Pons (tissue), 1 donor: ENCODE results near the gene CUBN.
A peak's percentile ranks its signal among the peaks of the same experiment; 100 is the strongest.
"Not testable (repeated sequence)": the region's sequence is repeated elsewhere in the genome, so short reads cannot be mapped to it uniquely, and the experiment has no call there.

ENCODE experiments used
- DNase-seq: peaks from one replicate; pipeline ENCODE4 v3.0.0-alpha.2; 2016; ENCODE audit warnings: low spot score

Gene CUBN

DNA sequence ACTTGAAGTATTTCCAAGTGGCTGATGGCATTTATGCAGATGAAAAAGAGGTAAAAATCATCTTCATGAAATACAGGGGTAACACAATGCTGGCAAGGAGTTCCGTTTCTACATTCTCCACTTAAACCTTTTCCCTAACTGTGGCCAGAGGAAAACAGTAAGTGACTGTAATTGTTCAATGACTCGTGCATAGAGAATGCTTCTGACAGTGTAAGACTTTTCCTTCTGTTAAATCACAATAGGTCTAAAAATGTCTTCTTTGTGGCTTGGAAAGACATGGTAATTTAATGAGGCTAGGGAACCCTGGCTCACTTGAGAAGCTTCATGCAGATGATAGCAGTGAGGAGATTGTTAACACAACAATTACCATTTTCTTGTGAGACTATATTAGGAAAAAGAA is 262.1 kb downstream of the CUBN start:
- DNase-seq = no peak

DNA sequence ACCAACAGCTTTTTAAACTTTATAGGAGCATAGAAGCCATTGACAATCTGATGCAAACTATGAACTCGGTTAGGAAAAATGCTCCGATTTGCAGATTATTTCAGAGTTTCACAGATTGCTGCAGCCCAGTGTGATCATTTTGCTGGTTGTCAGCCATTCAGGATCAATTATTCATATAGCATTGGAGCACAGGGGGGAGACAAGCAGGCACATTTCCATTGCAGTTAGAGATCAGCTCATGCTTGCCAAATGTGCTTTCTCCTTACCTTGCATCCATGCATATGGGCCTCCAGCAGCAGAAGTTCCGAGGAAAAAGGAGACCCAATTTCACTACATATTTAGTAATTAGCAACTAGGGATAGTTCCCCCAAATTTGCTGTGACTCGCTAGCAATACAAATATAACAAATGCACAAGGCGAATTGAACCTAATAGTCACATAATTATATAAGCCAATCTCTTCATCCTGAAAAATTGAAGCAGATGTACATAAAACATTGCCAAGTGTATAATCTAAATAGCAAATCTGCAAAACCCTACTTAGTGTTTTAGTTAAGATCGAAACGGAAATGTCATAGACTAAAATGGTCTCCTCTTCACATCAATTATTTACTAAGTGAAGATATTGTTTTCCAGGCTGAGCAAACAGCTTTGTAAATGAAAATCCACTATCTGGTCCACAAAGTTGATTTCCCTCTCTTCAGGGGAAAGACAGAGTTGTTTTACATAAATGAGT is 262.9 kb downstream of the CUBN start:
- DNase-seq = no peak

DNA sequence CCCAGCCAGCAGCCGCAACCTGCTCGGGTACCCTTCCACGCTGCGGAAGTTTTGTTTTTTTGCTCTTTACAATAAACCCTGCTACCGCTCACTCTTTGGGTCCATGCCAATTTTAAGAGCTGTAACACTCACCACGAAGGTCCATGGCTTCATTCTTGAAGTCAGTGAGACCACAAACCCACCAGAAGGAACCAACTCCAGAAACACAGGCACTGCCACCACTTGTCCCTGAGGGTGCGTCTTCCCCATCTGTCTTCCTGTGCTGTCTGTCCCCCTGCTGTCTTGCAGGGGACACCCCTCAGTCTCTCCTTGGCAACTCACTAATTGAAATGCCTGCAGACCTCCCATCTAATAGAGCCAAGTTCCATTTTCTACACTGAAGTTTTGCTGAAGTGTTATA is 263.8 kb downstream of the CUBN start:
- DNase-seq = no peak

DNA sequence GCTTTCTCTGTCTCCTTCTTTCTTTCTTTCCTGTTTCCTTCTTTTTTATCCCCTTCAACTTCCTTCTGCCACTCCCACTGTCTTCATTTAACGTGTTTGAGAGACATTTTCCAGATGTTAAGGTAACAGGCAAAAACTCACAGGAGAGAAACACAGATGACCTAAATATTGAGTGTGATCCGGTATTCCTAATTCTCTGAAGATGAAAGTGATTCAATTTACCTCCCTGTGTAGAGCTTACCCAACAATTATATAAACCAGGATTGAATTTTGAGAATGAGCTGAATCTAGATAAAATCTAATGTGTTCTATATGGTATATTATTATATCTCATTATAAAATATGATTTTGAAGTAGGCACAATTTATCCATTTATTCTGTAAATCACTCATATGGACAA is 265.8 kb downstream of the CUBN start:
- no peak for DNase-seq

DNA sequence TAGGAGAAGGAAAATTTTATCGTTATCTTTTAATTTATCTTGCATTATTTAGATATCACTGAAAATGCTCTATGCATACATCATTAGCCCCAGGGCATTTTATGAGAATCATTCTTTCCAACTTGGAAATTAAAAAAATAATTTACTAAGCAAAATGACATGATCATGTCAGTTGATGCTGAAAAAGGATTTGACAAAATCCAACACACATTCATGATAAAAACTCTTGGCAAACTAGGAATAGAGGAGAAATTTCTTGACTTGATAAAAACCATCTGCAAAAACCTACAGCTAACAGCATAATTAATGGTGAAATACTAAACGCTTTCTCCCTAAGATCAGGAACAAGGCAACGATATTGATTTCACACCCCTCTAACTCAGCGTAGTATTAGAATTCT is 272.2 kb downstream of the CUBN start:
- no peak for DNase-seq

DNA sequence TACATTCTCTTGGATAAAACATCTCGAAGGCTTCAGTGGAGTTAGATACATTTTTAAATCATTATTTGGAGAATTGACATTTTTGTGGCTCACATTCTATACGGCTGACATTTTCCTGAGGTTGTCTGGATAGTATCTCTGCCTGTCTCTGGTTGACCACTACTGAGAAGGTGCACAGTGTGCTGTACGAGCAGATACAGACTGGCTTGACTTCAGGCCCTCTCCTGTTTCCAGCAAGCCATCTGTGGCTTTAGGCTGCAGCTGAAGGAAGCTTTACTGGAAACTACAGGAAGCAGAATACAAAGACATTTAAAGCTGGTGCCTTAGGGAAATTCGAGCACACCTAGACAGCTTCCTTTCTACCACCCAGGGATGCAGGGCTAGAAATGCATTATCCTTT is 273.0 kb downstream of the CUBN start:
- no peak for DNase-seq

DNA sequence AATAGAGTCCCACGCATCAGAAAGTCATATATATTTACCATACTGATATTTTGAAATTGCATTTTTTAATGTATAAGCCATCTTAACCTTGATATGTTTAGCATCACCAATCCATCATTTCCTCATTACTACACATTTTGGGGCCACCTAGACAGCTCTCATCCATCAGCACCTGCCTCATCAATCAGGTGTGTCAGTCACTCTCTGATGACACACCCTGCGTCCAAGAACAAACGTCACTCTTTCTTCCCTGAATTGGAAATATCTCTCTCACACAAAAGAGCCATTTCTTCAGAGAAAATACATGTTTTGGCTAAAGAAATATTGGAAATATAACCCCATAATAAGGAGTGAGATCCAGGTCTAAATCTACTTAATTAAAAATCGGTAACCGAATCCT is 273.5 kb downstream of the CUBN start:
- no peak for DNase-seq

DNA sequence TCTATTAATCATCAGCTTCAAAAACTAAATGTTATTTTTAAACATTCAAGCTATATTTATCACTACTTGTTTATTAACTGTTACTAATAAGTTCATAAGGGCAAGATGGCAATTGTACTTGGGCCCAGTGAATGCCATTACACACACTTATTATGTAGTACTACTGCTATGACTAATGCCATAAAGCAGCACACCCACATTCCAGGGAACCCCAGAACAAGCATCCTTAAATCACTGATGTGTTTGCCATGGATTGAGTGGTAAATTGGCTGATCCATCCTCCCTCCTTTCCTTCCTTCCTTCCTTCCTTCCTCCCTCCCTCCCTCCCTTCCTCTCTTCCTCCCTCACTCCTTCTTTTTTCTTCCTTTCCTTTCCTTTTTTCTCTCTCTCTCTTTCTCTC is 275.0 kb downstream of the CUBN start:
- DNase-seq = no peak

DNA sequence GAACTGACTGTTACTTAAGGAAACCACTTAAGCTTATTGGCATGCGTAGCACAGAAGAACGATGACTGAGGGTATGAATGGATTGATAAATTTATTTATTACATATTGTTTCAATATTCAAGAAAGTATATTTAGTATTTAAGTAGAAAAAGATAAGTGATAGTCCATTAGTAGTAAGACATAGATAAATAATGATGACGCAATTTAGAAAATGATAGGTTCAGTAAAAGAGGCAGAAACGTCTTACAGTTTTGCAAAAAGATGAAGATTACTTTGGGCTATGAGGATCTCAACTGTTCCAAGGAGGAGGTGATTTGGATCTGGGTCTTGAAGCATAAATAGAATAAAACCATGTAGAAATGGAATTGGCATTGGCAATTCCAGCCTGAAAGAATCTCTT is 275.8 kb downstream of the CUBN start:
- no peak for DNase-seq

DNA sequence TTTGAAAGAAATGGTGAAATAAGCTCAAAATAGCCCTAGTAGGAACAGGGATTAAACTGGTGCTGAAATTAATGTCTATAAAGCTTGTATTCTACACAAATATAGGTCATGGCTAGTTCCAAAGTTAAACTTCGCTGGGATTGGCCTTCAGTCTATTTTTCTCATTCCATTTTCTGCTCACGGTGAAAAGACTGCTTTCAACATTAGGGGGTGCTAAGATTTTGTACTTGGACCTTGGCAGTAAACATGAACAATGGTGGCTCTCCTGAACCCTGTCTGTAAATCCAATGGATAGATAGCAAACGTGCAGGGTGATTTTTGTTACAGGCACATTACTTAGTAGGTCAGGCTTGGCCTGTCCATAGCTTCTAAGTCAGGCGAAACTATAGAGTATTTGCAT is 276.4 kb downstream of the CUBN start:
- DNase-seq = no peak

DNA sequence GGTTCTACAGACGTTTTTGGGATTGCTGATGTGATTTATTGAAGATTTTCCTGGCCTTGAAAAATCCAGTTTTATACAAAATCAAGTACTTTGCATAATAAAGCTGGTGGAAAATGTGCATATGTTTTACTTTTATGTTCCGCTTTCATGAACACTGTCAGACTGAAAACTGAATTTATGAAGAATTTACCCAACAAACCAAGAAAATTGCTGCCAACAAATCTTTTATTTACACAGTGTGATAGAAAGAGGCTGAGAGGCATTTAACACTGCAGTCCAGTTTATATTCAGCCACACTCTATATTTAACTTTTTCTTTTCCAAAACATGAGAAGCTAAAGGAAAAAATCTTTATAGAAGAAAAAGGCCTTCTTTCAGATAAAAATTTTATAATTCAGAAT is 277.0 kb downstream of the CUBN start:
- no peak for DNase-seq

DNA sequence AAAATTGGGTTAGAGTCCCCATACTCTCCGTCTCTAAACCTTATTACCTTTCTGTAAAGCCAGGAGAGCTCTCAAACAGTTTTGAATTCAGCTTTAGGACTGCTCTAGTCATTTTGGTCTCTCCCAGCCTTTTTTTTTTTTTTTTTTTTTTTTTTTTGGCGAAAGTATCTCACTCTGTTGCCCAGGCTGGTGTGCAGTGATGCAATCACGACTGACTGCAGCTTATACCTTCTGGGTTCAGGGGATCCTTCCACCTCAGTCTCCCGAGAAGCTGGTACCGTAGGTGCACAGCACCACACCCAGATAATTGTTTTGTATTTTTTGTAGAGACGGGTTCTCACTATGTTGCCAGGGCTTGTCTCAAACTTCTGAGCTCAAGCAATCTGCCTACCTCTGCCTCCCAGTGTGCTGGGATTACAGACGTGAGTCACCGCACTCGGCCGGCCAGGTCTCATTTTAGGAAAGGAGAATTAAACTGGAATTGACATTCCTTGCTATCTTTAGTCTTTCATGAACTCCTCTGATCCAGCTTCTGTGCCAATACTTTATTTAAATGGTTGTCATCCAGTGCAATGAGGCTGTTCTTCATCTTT is 281.0 kb downstream of the CUBN start:
- DNase-seq = no peak

DNA sequence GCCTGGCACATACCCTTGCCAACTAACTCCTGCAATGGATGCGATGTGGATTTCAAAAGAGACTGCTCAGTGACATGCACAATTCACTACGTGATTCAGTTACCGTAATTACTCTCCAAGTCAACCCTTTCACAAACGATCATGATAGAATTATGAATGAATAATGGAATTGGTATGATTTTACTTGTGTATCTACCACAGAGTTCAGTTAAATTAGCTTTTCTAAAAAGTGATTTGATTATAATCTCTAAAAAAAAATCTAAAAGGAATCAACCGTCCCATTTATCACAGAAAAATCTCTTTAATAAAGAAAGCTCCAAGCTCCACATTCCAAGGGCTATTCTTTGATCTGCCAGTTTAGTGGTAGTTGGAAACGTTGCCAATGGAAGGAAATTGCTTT is 282.0 kb downstream of the CUBN start:
- no peak for DNase-seq

DNA sequence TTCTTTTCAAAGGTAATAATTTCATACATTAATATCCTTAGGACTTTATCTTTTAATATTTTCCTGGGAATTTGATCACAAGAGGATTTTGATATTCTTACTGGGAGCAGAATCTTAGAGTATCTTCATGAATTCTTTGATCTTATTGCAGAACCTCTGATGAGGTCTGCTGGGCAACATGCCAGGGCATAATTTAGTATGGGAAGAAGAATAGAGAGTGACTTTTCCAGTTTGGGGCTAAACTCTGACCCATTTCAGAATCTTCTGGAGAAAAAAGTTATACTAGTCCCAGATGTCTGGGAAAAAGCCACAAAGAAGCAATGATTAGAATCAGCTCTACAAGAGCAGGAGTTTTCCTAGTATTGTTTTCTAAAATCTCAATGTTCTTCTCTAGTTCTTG is 284.4 kb downstream of the CUBN start:
- no peak for DNase-seq

DNA sequence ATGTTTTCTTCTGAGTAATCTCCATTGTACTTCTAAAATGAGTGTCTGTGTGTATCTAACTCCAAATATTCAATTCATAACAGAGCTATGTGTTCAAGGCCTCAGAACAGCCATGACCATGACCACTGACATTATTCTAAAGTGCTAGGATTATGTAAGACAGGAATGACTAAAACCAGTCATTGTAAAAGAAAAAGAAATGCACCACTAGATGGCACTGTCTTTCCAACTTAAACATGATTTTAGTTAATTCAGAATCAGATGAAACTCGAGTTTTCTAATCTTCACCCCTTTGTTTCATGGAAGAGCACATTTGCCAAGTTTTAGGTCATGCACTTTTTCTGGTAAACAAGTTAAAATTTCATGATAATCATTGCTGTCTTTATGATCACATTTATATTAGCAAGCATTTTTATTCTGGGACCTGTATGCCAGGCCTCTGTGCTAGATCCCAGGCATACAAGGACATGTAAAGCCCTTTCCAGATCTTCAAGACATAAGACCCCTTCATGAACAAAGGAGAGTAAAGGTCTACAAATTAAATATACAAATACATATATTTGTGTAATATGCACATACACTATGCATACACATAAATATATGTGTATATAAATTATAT is 286.2 kb downstream of the CUBN start:
- DNase-seq = peak; percentile 87

DNA sequence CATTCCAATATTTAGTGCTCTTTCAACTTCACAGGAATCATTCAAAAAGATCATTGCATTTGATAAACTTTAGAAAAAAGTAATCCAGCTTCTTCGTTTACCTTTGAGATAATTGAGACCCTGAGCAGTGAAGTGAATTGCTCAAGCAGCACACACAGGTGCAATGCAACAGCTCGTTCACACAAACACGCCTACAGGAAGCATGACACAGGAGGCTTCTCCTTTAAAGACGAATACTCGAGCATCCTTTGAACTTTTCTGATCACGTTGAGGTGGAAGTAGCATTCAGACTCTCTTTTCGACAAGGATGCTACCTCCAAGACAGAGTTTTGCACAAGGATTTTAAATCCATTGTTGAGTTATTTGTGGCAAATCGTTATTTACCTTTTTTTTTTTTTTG is 294.4 kb downstream of the CUBN start:
- DNase-seq = no peak

DNA sequence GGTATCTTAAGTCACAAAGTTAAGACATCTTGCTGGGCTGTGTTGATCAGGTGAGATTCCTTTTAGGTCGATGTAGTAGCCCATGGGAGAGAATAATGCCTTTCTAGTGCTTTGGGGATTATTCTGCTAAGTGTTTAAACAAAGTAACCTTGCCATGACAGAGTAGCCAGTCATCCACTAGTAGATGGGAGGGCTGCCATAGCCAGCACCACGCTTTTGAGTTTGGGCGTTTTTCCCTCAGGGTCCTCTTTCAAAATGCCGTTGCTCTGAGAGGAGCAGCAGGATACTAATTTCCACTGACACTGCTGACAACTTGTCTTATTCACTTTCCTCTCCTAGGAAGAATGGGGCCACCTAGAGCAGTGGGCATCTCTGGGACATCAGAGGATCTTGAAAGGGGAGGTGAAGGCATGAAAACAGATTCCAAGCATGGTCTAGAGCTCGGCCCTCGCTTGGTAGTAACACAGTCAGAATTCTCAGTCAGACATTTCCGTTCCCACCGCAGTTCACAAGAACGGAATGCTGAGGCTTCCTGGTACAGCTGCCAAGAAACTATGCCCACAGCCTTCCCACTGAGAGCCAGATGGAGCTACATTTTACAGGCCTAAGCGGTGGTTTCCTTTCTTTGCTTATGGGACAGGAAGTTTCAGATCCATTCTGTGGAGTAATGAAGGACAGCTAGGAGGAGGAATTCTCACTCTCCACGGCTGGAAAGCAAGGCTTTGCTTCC is 297.1 kb downstream of the CUBN start:
- DNase-seq = peak; percentile 10

DNA sequence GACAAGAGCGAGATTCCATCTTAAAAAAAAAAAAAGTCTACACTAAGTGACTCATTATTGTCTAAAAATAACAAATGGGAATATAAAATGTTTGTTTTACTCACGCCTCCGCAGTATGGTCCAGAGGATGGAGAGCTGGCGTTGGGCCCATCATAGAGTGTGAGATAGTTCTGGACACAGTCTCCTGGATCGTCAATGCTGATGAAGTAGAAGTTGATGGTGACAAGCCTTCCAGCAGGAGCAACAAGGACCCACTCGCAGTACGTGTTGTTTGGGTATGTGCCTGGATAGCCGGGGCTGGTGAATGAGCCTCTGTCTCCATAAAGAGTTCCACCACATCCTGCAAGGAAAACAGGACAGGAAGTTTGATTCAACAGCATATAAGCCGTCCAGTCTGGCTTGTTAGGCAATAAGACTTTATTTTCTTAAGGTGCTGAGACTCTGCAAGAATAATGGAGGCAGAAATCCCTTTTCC is 300.9 kb downstream of the CUBN start:
- DNase-seq = no peak

DNA sequence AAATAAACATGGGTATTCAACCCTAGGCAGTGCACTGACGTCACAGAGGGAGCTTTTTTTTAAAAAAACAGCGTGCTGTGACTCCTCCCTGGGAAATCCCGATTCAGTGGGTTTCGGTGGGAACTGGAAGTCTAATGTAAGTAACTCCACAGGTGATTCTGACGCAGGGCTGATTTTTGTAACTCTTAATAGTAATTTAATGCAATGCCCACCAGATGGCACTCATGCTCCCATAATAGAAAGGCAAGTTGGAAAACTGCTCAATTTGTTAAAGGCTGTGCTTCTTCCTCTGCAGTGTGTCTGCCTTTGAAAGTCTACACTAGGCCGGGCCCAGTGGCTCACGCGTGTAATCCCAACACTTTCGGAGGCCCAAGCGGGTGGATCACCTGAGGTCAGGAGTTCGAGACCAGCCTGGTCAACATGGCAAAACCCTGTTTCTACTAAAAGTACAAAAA is 301.5 kb downstream of the CUBN start:
- DNase-seq = peak; percentile 87

DNA sequence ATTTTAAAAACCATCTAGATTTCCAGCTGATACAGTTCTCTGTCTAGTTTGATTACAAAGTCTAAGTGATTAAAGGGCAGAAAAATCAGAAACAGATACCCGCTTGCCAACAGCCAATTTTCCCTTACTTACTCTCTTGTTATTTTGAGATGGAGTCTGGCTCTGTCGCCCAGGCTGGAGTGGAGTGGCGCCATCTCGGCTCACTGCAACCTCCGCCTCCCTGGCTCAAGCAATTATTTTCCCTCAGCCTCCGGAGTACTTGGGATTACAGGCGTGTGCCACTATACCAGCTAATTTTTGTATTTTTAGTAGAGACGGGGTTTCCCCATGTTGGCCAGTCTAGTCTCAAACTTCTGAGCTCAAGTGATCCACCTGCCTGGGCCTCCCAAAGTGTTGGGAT is 302.1 kb downstream of the CUBN start:
- DNase-seq = not testable (repeated sequence)

DNA sequence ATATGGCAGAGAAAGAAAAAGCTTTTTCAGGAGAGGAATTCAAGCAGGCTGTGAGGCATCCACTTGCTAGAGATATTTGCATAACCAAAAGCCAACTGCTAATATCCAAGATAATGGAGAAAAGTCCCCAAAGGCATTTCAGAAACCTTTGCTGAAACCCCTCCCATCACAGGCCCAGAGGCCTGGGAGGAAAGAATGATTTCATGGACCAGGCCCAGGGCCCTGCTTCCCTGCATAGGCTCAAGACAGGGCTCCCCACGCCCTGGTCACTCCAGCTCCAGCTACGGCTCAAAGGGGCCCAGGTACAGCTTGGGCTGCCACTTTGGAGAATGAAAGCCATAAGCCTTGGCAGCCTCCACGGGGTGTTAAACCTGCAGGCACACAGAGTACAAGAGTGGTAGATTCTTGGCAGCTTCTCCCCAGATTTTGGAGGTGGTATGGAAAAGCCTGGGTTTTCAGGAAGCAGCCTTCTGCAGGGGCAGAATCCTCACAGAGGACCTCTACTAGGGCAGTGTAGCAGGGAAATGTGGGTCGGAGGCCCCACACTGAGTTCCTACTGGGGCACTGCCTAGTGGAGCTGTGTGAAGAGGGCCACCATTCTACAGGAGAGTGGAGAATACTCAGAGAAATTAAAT is 306.8 kb downstream of the CUBN start:
- DNase-seq = no peak

DNA sequence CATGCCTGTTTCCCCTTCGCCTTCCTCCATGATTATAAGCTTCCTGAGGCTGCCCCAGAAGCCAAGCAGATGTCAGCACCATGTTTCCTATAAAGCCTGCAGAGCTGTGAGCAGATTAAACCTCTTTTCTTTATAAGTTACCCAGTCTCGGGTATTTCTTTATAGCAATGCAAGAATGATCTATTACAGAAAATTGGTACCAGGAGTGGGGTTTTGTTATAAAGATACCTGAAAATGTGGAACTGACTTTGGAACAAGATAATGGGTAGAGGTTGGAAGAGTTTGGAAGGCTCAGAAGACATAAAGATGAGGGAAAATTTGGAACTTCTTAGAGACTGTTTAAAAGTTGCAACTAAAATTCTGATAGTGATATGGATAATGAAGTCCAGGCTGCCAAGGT is 307.6 kb downstream of the CUBN start:
- no peak for DNase-seq
